Activated CD8-positive, alpha-beta memory T cell treated with anti-CD3 and anti-CD28 coated beads, Interleukin-2, amount 10 ng/mL, durations not matched to agents 7 days and 5 days (primary cell): ENCODE measurements around the gene MCMBP. TPM values are rescaled to one million over a fixed set of nuclear protein-coding genes. Genes with fewer than 3 reads are reported as not detected.
"Not testable (repeated sequence)": the region's sequence is repeated elsewhere in the genome, so short reads cannot be mapped to it uniquely, and the experiment has no call there.

Source experiments
- ATAC-seq: fragments of 150-1000 bp; cut with Tn5 transposase; one replicate; pipeline ENCODE4 v1.10.0; 2021; ENCODE audit warnings: moderate library complexity
- CTCF ChIA-PET: fragments of 350-600 bp; sonication (Branson Sonifier 250); formaldehyde crosslinking; loops from one replicate; lab custom pipeline; 2021; ENCODE audit warnings: antibody characterized with exemption; lab: Charles Lee
- DNase-seq: peaks from one replicate; pipeline ENCODE4 v3.0.0-alpha.2; 2020
- H3K27ac Mint-ChIP-seq: one replicate; pipeline ENCODE4 v1.8.0; 2021; ENCODE audit warnings: mild to moderate bottlenecking, mixed read lengths
- H3K27me3 Mint-ChIP-seq: one replicate; pipeline ENCODE4 v1.8.0; 2021; ENCODE audit warnings: mixed read lengths
- H3K36me3 Mint-ChIP-seq: one replicate; pipeline ENCODE4 v1.8.0; 2021; ENCODE audit warnings: mild to moderate bottlenecking, mixed read lengths
- H3K4me1 Mint-ChIP-seq: one replicate; pipeline ENCODE4 v1.8.0; 2021; ENCODE audit warnings: mixed read lengths
- H3K4me3 Mint-ChIP-seq: one replicate; pipeline ENCODE4 v1.8.0; 2021; ENCODE audit warnings: mild to moderate bottlenecking, moderate library complexity, mixed read lengths
- H3K9me3 Mint-ChIP-seq: one replicate; pipeline ENCODE4 v1.8.0; 2022; ENCODE audit warnings: low read depth, mixed read lengths
- total RNA-seq, 2 experiments: library from RNA; stranded (reverse); gene quantifications; one replicate each; pipeline ENCODE4 v1.2.3, GENCODE V29; 2021

MCMBP gene
- total RNA-seq, 2 experiments from 2014 or later: 91.4 to 118 TPM

- CTCF ChIA-PET: interaction anchor here (1.0 to 1.5 kb wide), 3 partner anchors 11 to 60 kb away, joined by 3 to 4 read pairs (median 4); no protein-coding TSS in a partner anchor
- H3K9me3 Mint-ChIP-seq: no peaks in the 10 kb centered on the region
- H3K4me1 Mint-ChIP-seq: peaks cover 17% of the 10 kb centered on the region
- H3K27me3 Mint-ChIP-seq: no peaks in the 10 kb centered on the region
- H3K27ac Mint-ChIP-seq: no peak overlapping the region
- peaks cover 11% of the 10 kb centered on the region for H3K36me3 Mint-ChIP-seq
- DNase-seq (no peak), ATAC-seq (no peak)
- no peak overlapping the region for H3K4me3 Mint-ChIP-seq
These were observed 61.5 kb downstream of the MCMBP start for GRCh38 chr10:119811122-119811521.

GRCh38 chr10:119807960-119808697 lies 64.5 kb downstream of the MCMBP start:
- no peaks in the 10 kb centered on the region for H3K9me3 Mint-ChIP-seq
- H3K36me3 Mint-ChIP-seq: peaks cover 10% of the 10 kb centered on the region
- no peaks in the 10 kb centered on the region for H3K27me3 Mint-ChIP-seq
- H3K4me1 Mint-ChIP-seq: peaks cover 11% of the 10 kb centered on the region
- ATAC-seq (peak; percentile 76), DNase-seq (peak; percentile 51)
- no peak overlapping the region for H3K4me3 Mint-ChIP-seq
- CTCF ChIA-PET: interaction anchor here (0.6 to 0.7 kb wide), 2 partner anchors 697 to 1574 kb away, joined by 3 to 4 read pairs; no protein-coding TSS in a partner anchor
- H3K27ac Mint-ChIP-seq: peak overlapping the region; percentile 7

- DNase-seq (no peak), ATAC-seq (no peak)
- peaks cover 10% of the 10 kb centered on the region for H3K36me3 Mint-ChIP-seq
- no peaks in the 10 kb centered on the region for H3K27me3 Mint-ChIP-seq
- no peak overlapping the region for H3K27ac Mint-ChIP-seq
- H3K9me3 Mint-ChIP-seq: no peaks in the 10 kb centered on the region
- H3K4me3 Mint-ChIP-seq: no peak overlapping the region
- peaks cover 17% of the 10 kb centered on the region for H3K4me1 Mint-ChIP-seq
- CTCF ChIA-PET: no interaction called here
These were observed 66.1 kb downstream of the MCMBP start for GRCh38 chr10:119806334-119807130.

GRCh38 chr10:119805702-119806230 lies 66.9 kb downstream of the MCMBP start:
- Mint-ChIP-seq H3K36me3 (peaks cover 10% of the 10 kb centered on the region), H3K4me3 (no peak overlapping the region), H3K9me3 (no peaks in the 10 kb centered on the region), H3K27ac (no peak overlapping the region), H3K27me3 (no peaks in the 10 kb centered on the region), H3K4me1 (peaks cover 19% of the 10 kb centered on the region)
- DNase-seq (no peak), ATAC-seq (no peak)
- CTCF ChIA-PET: no interaction called here

GRCh38 chr10:119803264-119803663 lies 69.4 kb downstream of the MCMBP start:
- Mint-ChIP-seq H3K27ac (no peak overlapping the region), H3K27me3 (no peaks in the 10 kb centered on the region), H3K4me3 (no peak overlapping the region), H3K4me1 (peaks cover 17% of the 10 kb centered on the region), H3K36me3 (peaks cover 7% of the 10 kb centered on the region), H3K9me3 (no peaks in the 10 kb centered on the region)
- DNase-seq: no peak
- CTCF ChIA-PET: interaction anchor here (0.6 to 2.1 kb wide), 4 partner anchors 13 to 77 kb away, joined by 3 to 7 read pairs (median 4); partner anchors contain the start of gene INPP5F
- ATAC-seq: no peak

- Mint-ChIP-seq H3K27me3 (no peaks in the 10 kb centered on the region), H3K9me3 (no peaks in the 10 kb centered on the region), H3K4me3 (no peak overlapping the region), H3K4me1 (peaks cover 8% of the 10 kb centered on the region), H3K27ac (no peak overlapping the region), H3K36me3 (peaks cover 7% of the 10 kb centered on the region)
- ATAC-seq: peak; percentile 39
- no peak for DNase-seq
- CTCF ChIA-PET: interaction anchor here (1.5 to 2.1 kb wide), 2 partner anchors 14 to 17 kb away, joined by 4 to 7 read pairs; no protein-coding TSS in a partner anchor
These were observed 70.6 kb downstream of the MCMBP start for GRCh38 chr10:119801998-119802538.

- Mint-ChIP-seq H3K4me1 (peaks cover 8% of the 10 kb centered on the region), H3K27ac (no peak overlapping the region), H3K9me3 (no peaks in the 10 kb centered on the region), H3K36me3 (peaks cover 7% of the 10 kb centered on the region), H3K27me3 (no peaks in the 10 kb centered on the region), H3K4me3 (no peak overlapping the region)
- no peak for ATAC-seq
- CTCF ChIA-PET: interaction anchor here (1.3 kb wide), 1 partner anchor 10 kb away, joined by 3 read pairs; no protein-coding TSS in a partner anchor
- no peak for DNase-seq
These were observed 71.5 kb downstream of the MCMBP start for GRCh38 chr10:119801176-119801575.

- CTCF ChIA-PET: no interaction called here
- Mint-ChIP-seq H3K9me3 (no peaks in the 10 kb centered on the region), H3K4me1 (no peaks in the 10 kb centered on the region), H3K27ac (no peak overlapping the region), H3K4me3 (no peak overlapping the region), H3K36me3 (peaks cover 3% of the 10 kb centered on the region), H3K27me3 (no peaks in the 10 kb centered on the region)
- ATAC-seq (no peak), DNase-seq (no peak)
These were observed 76.6 kb downstream of the MCMBP start for GRCh38 chr10:119796039-119796438.

GRCh38 chr10:119795101-119795500 lies 77.5 kb downstream of the MCMBP start:
- H3K4me1 Mint-ChIP-seq, CTCF ChIA-PET, H3K9me3 Mint-ChIP-seq, ATAC-seq, DNase-seq, H3K36me3 Mint-ChIP-seq, H3K27ac Mint-ChIP-seq, H3K27me3 Mint-ChIP-seq, H3K4me3 Mint-ChIP-seq: not testable (repeated sequence)

- Mint-ChIP-seq H3K27me3 (no peaks in the 10 kb centered on the region), H3K36me3 (peaks cover 1% of the 10 kb centered on the region), H3K27ac (no peak overlapping the region), H3K4me1 (peaks cover 26% of the 10 kb centered on the region), H3K9me3 (no peaks in the 10 kb centered on the region), H3K4me3 (no peak overlapping the region)
- CTCF ChIA-PET: no interaction called here
- ATAC-seq (no peak), DNase-seq (no peak)
These were observed 86.4 kb downstream of the MCMBP start for GRCh38 chr10:119786117-119786769.

GRCh38 chr10:119784340-119785067 lies 88.1 kb downstream of the MCMBP start:
- Mint-ChIP-seq H3K27me3 (no peaks in the 10 kb centered on the region), H3K9me3 (no peaks in the 10 kb centered on the region), H3K27ac (no peak overlapping the region), H3K36me3 (peaks cover 3% of the 10 kb centered on the region), H3K4me3 (peak overlapping the region; percentile 10), H3K4me1 (peaks cover 26% of the 10 kb centered on the region)
- CTCF ChIA-PET: interaction anchor here (0.9 to 1.2 kb wide), 3 partner anchors 19 to 97 kb away, joined by 3 to 4 read pairs (median 3); no protein-coding TSS in a partner anchor
- DNase-seq (no peak), ATAC-seq (peak; percentile 74)

GRCh38 chr10:119783665-119784027 lies 89.0 kb downstream of the MCMBP start:
- Mint-ChIP-seq H3K4me3 (no peak overlapping the region), H3K9me3 (no peaks in the 10 kb centered on the region), H3K27me3 (no peaks in the 10 kb centered on the region), H3K27ac (no peak overlapping the region), H3K36me3 (peaks cover 3% of the 10 kb centered on the region), H3K4me1 (peaks cover 26% of the 10 kb centered on the region)
- no peak for ATAC-seq
- DNase-seq: no peak
- CTCF ChIA-PET: no interaction called here
